Measurements from ENCODE around the gene GNE.

GNE gene

GRCh38 chr9:36169166-36169565 is 89.1 kb downstream of the GNE start, which contains the start of gene CCIN:
Gene CCIN, plus strand, starts transcription at chr9:36169388. Its CDS starts 115 bp downstream, at chr9:36169503.
- no peaks in the 10 kb centered on the region for H3K27me3 ChIP-seq (ENCODE audit: control insufficient read depth, insufficient read depth, low read length)
- no peaks in the 10 kb centered on the region for H3K9me3 ChIP-seq (ENCODE audit: control insufficient read depth, insufficient read depth, low read depth, low read length)
- peaks cover 11% of the 10 kb centered on the region; the same call in 1 of the 2 replicates for H3K4me1 ChIP-seq (ENCODE audit: control insufficient read depth, insufficient read depth, low read length)
- H3K4me3 ChIP-seq (ENCODE audit: low read depth, low read length), result no peak within 1 kb of the TSS
- H3K36me3 ChIP-seq (ENCODE audit: control insufficient read depth, insufficient read depth, low read length), result no peaks in the 10 kb centered on the region
- H3K27ac ChIP-seq (ENCODE audit: low read depth, low read length), result no peak within 1 kb of the TSS
- no peak within 1 kb of the TSS for H3K9ac ChIP-seq (ENCODE audit: low read length)

GRCh38 chr9:36166168-36166927 is 91.9 kb downstream of the GNE start:
- Histone ChIP-seq H3K36me3 (ENCODE audit: control insufficient read depth, insufficient read depth, low read length) (no peaks in the 10 kb centered on the region), H3K4me1 (ENCODE audit: control insufficient read depth, insufficient read depth, low read length) (peaks cover 35% of the 10 kb centered on the region), H3K4me3 (ENCODE audit: low read depth, low read length) (peak overlapping the region; percentile 72), H3K9me3 (ENCODE audit: control insufficient read depth, insufficient read depth, low read depth, low read length) (no peaks in the 10 kb centered on the region), H3K27ac (ENCODE audit: low read depth, low read length) (no peak overlapping the region), H3K9ac (ENCODE audit: low read length) (peak overlapping the region; percentile 46), H3K27me3 (ENCODE audit: control insufficient read depth, insufficient read depth, low read length) (no peaks in the 10 kb centered on the region)

- no peaks in the 10 kb centered on the region for H3K27me3 ChIP-seq (ENCODE audit: control insufficient read depth, insufficient read depth, low read length)
- no peak overlapping the region for H3K4me3 ChIP-seq (ENCODE audit: low read depth, low read length)
- H3K9me3 ChIP-seq (ENCODE audit: control insufficient read depth, insufficient read depth, low read depth, low read length), result no peaks in the 10 kb centered on the region
- no peak overlapping the region for H3K27ac ChIP-seq (ENCODE audit: low read depth, low read length)
- no peaks in the 10 kb centered on the region for H3K36me3 ChIP-seq (ENCODE audit: control insufficient read depth, insufficient read depth, low read length)
- H3K9ac ChIP-seq (ENCODE audit: low read length), result no peak overlapping the region
- H3K4me1 ChIP-seq (ENCODE audit: control insufficient read depth, insufficient read depth, low read length), result peaks cover 36% of the 10 kb centered on the region
Observed at GRCh38 chr9:36165826-36166167, 92.5 kb downstream of the GNE start.

GRCh38 chr9:36164989-36165388 is 93.3 kb downstream of the GNE start:
- no peak overlapping the region for H3K27ac ChIP-seq (ENCODE audit: low read depth, low read length)
- H3K36me3 ChIP-seq (ENCODE audit: control insufficient read depth, insufficient read depth, low read length), result no peaks in the 10 kb centered on the region
- H3K4me1 ChIP-seq (ENCODE audit: control insufficient read depth, insufficient read depth, low read length), result peaks cover 36% of the 10 kb centered on the region
- H3K27me3 ChIP-seq (ENCODE audit: control insufficient read depth, insufficient read depth, low read length), result no peaks in the 10 kb centered on the region
- H3K4me3 ChIP-seq (ENCODE audit: low read depth, low read length), result no peak overlapping the region
- H3K9me3 ChIP-seq (ENCODE audit: control insufficient read depth, insufficient read depth, low read depth, low read length), result no peaks in the 10 kb centered on the region
- no peak overlapping the region for H3K9ac ChIP-seq (ENCODE audit: low read length)

All from HUES6 (cell line).